Colonic mucosa (tissue), 4 donors: ENCODE results near the gene CHST5. TPM values are rescaled to one million over a fixed set of nuclear protein-coding genes. Genes with fewer than 3 reads are reported as not detected.

Source experiments
- DNase-seq: peaks from one replicate; pipeline ENCODE4 v3.0.0-alpha.2; 2020
- H3K27ac ChIP-seq: fragments of 200-600 bp; one replicate; pipeline ENCODE4 v1.8.0; 2021
- H3K27me3 ChIP-seq: fragments of 200-600 bp; one replicate; pipeline ENCODE4 v1.8.0; 2021
- H3K36me3 ChIP-seq: fragments of 200-600 bp; one replicate; pipeline ENCODE4 v1.8.0; 2021
- H3K4me1 ChIP-seq: fragments of 200-600 bp; one replicate; pipeline ENCODE4 v1.8.0; 2021; ENCODE audit warnings: mild to moderate bottlenecking
- H3K4me3 ChIP-seq: fragments of 200-600 bp; one replicate; pipeline ENCODE4 v1.8.0; 2021
- H3K9ac ChIP-seq, 2 donors: one replicate each; pipeline ENCODE4 v1.7.0; 2013; ENCODE audit warnings: control low read depth in 2 of 2, low read depth in 2 of 2, low read length in 2 of 2
- H3K9me3 ChIP-seq: fragments of 200-600 bp; one replicate; pipeline ENCODE4 v1.8.0; 2021
- CTCF ChIP-seq: fragments of 200-600 bp; IDR thresholded peaks from one replicate; pipeline ENCODE4 v1.8.0; 2022; ENCODE audit warnings: antibody characterized with exemption, mild to moderate bottlenecking
- intact Hi-C: fragments of 100-400 bp; cut with DNase I; formaldehyde crosslinking; loops from one replicate; pipeline ENCODE4 v1.14.1; 2022
- total RNA-seq, 2 donors: library from RNA; stranded (reverse); fragmentation: NEBNext Ultra II Directional in 1 of 2; extraction: Animal tissue kit (Norgen Biotek cat#: 25700) in 1 of 2; gene quantifications; one replicate each; pipeline ENCODE4 v1.2.1, GENCODE V29; 2021
- donor health status: healthy.
- donor health status: DM: no; HTN: no; CAD: no.
- donor health status: DM: no; HTN: no; CAD: no.

The CHST5 gene
- total RNA-seq, result 100 to 1,000 TPM; 107 to 142 TPM

- Histone ChIP-seq H3K9ac (peak within 1 kb of the TSS; percentile 24 to 87), H3K4me3 (peak within 1 kb of the TSS; percentile 44), H3K4me1 (no peaks in the 10 kb centered on the region), H3K27ac (peak within 1 kb of the TSS; percentile 65), H3K27me3 (no peaks in the 10 kb centered on the region), H3K9me3 (no peaks in the 10 kb centered on the region), H3K36me3 (no peaks in the 10 kb centered on the region)
- intact Hi-C loops, result no loop called here
- TF ChIP-seq CTCF, result no peak
- DNase-seq, result peak; percentile 92
Observed at GRCh38 chr16:75535901-75536300, at the start of gene CHST5. Gene CHST5, minus strand, starts transcription at chr16:75536108. Its CDS starts 5,724 bp downstream, at chr16:75530384.

- Histone ChIP-seq H3K4me3 (no peak overlapping the region), H3K4me1 (no peaks in the 10 kb centered on the region), H3K36me3 (no peaks in the 10 kb centered on the region), H3K27ac (no peak overlapping the region), H3K9ac (no peak overlapping the region), H3K9me3 (no peaks in the 10 kb centered on the region), H3K27me3 (no peaks in the 10 kb centered on the region)
- no peak for DNase-seq
- intact Hi-C loops, result no loop called here
- no peak for TF ChIP-seq CTCF
Observed at GRCh38 chr16:75584108-75584507, 48.2 kb upstream of the CHST5 start.

- no peak for DNase-seq
- Histone ChIP-seq H3K9me3 (no peaks in the 10 kb centered on the region), H3K4me1 (no peaks in the 10 kb centered on the region), H3K27me3 (no peaks in the 10 kb centered on the region), H3K27ac (no peak overlapping the region), H3K9ac (no peak overlapping the region), H3K36me3 (peaks cover 11% of the 10 kb centered on the region), H3K4me3 (no peak overlapping the region)
- no peak for TF ChIP-seq CTCF
- intact Hi-C loops, result no loop called here
Observed at GRCh38 chr16:75579281-75579834, 43.5 kb upstream of the CHST5 start.

GRCh38 chr16:75578725-75579124 lies 42.8 kb upstream of the CHST5 start:
- H3K4me1 ChIP-seq, result no peaks in the 10 kb centered on the region
- TF ChIP-seq CTCF, result no peak
- no peak overlapping the region for H3K27ac ChIP-seq
- no peaks in the 10 kb centered on the region for H3K9me3 ChIP-seq
- no peak overlapping the region for H3K9ac ChIP-seq
- intact Hi-C loops, result no loop called here
- H3K4me3 ChIP-seq, result no peak overlapping the region
- H3K36me3 ChIP-seq, result peaks cover 12% of the 10 kb centered on the region
- no peak for DNase-seq
- H3K27me3 ChIP-seq, result no peaks in the 10 kb centered on the region

GRCh38 chr16:75578212-75578611 lies 42.3 kb upstream of the CHST5 start:
- H3K9me3 ChIP-seq, result no peaks in the 10 kb centered on the region
- no peak overlapping the region for H3K4me3 ChIP-seq
- no peak for TF ChIP-seq CTCF
- no peak for DNase-seq
- no peak overlapping the region for H3K27ac ChIP-seq
- intact Hi-C loops, result no loop called here
- no peaks in the 10 kb centered on the region for H3K27me3 ChIP-seq
- H3K36me3 ChIP-seq, result peaks cover 17% of the 10 kb centered on the region
- H3K4me1 ChIP-seq, result no peaks in the 10 kb centered on the region
- no peak overlapping the region for H3K9ac ChIP-seq
